Measurements from ENCODE around the gene NFYA.

Gene NFYA

GRCh38 chr6:41043151-41043550 is 29.6 kb upstream of the NFYA start:
- Histone ChIP-seq H3K27me3 (ENCODE audit: control insufficient read depth, insufficient read depth, low read length) (no peaks in the 10 kb centered on the region), H3K79me2 (no peaks in the 10 kb centered on the region), H3K4me1 (no peaks in the 10 kb centered on the region), H3K4me2 (ENCODE audit: low read length) (no peak overlapping the region), H3K27ac (no peak overlapping the region), H3K36me3 (ENCODE audit: control insufficient read depth, insufficient read depth, low read length) (no peaks in the 10 kb centered on the region), H3K9ac (no peak overlapping the region), H3K4me3 (ENCODE audit: low read depth, low read length) (no peak overlapping the region), H3K9me3 (ENCODE audit: control insufficient read depth, low read length) (no peaks in the 10 kb centered on the region), H2AFZ (no peak overlapping the region)
- TF ChIP-seq, protein P1, sequence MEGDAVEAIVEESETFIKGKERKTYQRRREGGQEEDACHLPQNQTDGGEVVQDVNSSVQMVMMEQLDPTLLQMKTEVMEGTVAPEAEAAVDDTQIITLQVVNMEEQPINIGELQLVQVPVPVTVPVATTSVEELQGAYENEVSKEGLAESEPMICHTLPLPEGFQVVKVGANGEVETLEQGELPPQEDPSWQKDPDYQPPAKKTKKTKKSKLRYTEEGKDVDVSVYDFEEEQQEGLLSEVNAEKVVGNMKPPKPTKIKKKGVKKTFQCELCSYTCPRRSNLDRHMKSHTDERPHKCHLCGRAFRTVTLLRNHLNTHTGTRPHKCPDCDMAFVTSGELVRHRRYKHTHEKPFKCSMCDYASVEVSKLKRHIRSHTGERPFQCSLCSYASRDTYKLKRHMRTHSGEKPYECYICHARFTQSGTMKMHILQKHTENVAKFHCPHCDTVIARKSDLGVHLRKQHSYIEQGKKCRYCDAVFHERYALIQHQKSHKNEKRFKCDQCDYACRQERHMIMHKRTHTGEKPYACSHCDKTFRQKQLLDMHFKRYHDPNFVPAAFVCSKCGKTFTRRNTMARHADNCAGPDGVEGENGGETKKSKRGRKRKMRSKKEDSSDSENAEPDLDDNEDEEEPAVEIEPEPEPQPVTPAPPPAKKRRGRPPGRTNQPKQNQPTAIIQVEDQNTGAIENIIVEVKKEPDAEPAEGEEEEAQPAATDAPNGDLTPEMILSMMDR (IDR thresholded peaks at IDR 0.05) = no peak

DNA sequence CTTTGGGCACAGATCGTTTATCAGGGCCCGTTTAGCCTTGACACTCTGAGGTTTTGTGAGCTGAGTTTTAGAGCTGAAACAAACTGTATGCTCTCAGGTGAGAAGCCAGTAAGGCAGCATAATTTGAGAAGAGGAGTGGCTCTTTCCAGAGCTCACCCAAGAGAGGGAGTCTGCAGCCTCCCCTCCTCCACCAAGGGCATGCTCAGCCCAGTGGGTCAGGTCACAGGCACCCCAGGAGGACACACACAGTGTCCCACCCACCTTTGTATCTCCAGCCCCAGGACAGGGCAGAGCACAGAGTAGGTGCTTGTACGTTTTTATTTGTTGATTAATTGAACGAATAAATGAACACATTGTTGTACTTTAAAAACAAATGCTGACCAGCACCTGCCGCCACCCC is 27.1 kb upstream of the NFYA start:
- H3K79me2 ChIP-seq = no peaks in the 10 kb centered on the region
- H3K4me1 ChIP-seq = no peaks in the 10 kb centered on the region
- no peak overlapping the region for H3K4me2 ChIP-seq (ENCODE audit: low read length)
- H3K27me3 ChIP-seq (ENCODE audit: control insufficient read depth, insufficient read depth, low read length) = no peaks in the 10 kb centered on the region
- H2AFZ ChIP-seq = no peak overlapping the region
- H3K9ac ChIP-seq = no peak overlapping the region
- no peaks in the 10 kb centered on the region for H3K9me3 ChIP-seq (ENCODE audit: control insufficient read depth, low read length)
- no peaks in the 10 kb centered on the region for H3K36me3 ChIP-seq (ENCODE audit: control insufficient read depth, insufficient read depth, low read length)
- no peak overlapping the region for H3K4me3 ChIP-seq (ENCODE audit: low read depth, low read length)
- TF ChIP-seq, protein P1 (IDR thresholded peaks at IDR 0.05) = no peak
- H3K27ac ChIP-seq = no peak overlapping the region

DNA sequence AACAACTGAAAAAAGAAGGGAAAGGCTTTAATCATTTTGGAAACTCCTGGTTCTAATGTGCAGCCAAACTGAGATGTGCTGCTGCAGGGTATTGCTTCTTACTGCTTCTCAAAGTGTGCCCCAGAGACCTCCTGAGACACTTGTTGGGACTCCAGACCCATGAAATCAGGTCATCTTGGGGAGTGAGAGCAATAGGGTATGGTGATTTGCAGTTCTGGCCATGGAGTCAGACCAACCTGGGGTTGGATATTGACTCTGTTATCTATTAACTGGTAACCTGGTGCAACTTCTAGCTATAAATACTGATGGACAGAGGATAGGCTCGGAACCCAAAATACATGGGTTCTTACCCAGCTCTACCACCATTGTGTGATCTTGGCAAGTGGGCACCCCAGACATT is 26.7 kb upstream of the NFYA start:
- no peak overlapping the region for H2AFZ ChIP-seq
- H3K27me3 ChIP-seq (ENCODE audit: control insufficient read depth, insufficient read depth, low read length) = no peaks in the 10 kb centered on the region
- H3K36me3 ChIP-seq (ENCODE audit: control insufficient read depth, insufficient read depth, low read length) = no peaks in the 10 kb centered on the region
- H3K4me3 ChIP-seq (ENCODE audit: low read depth, low read length) = no peak overlapping the region
- no peak overlapping the region for H3K27ac ChIP-seq
- H3K4me1 ChIP-seq = no peaks in the 10 kb centered on the region
- no peaks in the 10 kb centered on the region for H3K79me2 ChIP-seq
- H3K9ac ChIP-seq = no peak overlapping the region
- no peak overlapping the region for H3K4me2 ChIP-seq (ENCODE audit: low read length)
- no peaks in the 10 kb centered on the region for H3K9me3 ChIP-seq (ENCODE audit: control insufficient read depth, low read length)
- TF ChIP-seq, protein P1 (IDR thresholded peaks at IDR 0.05) = no peak

DNA sequence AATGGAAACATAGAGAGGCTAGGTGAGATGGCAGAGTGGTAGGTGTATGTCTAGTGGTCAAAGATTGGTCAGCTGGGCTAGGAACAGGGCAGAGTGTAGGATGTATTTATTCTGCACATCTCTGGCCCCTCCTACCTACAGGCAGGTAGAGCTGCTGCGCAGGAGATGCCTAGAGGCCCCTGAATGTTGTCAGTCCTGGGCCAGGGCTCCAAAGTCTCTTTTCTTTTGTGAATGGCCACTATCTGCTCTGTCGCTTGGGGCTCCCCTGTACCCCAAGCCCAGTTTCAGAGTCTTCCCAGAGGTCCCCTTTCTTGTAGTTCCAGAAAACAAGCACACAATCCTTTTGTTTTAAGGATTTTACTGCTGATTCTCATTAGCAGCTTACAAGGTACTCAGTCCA is 25.5 kb upstream of the NFYA start:
- Histone ChIP-seq H3K9ac (no peak overlapping the region), H3K4me2 (ENCODE audit: low read length) (no peak overlapping the region), H3K4me1 (no peaks in the 10 kb centered on the region), H3K9me3 (ENCODE audit: control insufficient read depth, low read length) (no peaks in the 10 kb centered on the region), H3K27me3 (ENCODE audit: control insufficient read depth, insufficient read depth, low read length) (no peaks in the 10 kb centered on the region), H3K79me2 (no peaks in the 10 kb centered on the region), H3K4me3 (ENCODE audit: low read depth, low read length) (no peak overlapping the region), H2AFZ (no peak overlapping the region), H3K36me3 (ENCODE audit: control insufficient read depth, insufficient read depth, low read length) (no peaks in the 10 kb centered on the region), H3K27ac (no peak overlapping the region)
- TF ChIP-seq, protein P1 (IDR thresholded peaks at IDR 0.05) = no peak
